IMR-90 (cell line): ENCODE measurements around the gene CYP19A1. TPM values are rescaled to one million over a fixed set of nuclear protein-coding genes. Genes with fewer than 3 reads are reported as not detected.

Experiments used
- ATAC-seq: fragments of 200-7000 bp; cut with Tn5 transposase; 2 replicates; pipeline ENCODE4 v1.9.1; 2020; ENCODE audit warnings: low read depth, mild to moderate bottlenecking, moderate library complexity
- BruUV-seq: library from RNA; stranded (reverse); fragments of 400-500 nt; replicated peaks from 2 replicates; lab custom pipeline; 2021; lab: Mats Ljungman, UMichigan
- CTCF ChIA-PET: fragments of 300-600 bp; formaldehyde crosslinking; extraction: SDS; loops from one replicate; lab custom pipeline; 2021; ENCODE audit warnings: antibody characterized with exemption; lab: Yijun Ruan, JAX
- POLR2A ChIA-PET: fragments of 300-600 bp; sonication (Branson Sonifier 250); formaldehyde crosslinking; loops from one replicate; lab custom pipeline; 2022; ENCODE audit warnings: antibody characterized with exemption; ENCODE audit not compliant: unreplicated experiment; lab: Charles Lee
- DNase-seq: peaks from one replicate; pipeline ENCODE4 v3.0.0; 2013
- H2AFZ ChIP-seq: replicated peaks from 2 replicates; pipeline ENCODE3; 2013; ENCODE audit warnings: low read length, mild to moderate bottlenecking; ENCODE audit not compliant: poor library complexity
- H2AK5ac ChIP-seq: 2 replicates; pipeline ENCODE4 v1.6.1; 2013; ENCODE audit warnings: low read depth, low read length, inconsistent platforms
- H2AK9ac ChIP-seq: replicated peaks from 2 replicates; pipeline ENCODE3; 2013; ENCODE audit warnings: mild to moderate bottlenecking, low read depth, low read length, moderate library complexity; ENCODE audit not compliant: poor library complexity
- H2BK120ac ChIP-seq: 2 replicates; pipeline ENCODE4 v1.6.1; 2013; ENCODE audit warnings: low read depth, low read length, inconsistent platforms
- H2BK15ac ChIP-seq: 3 replicates; pipeline ENCODE4 v1.6.1; 2013; ENCODE audit warnings: low read depth, low read length, inconsistent platforms
- H2BK20ac ChIP-seq: 2 replicates; pipeline ENCODE4 v1.6.1; 2013; ENCODE audit warnings: low read depth, mild to moderate bottlenecking, inconsistent platforms, low read length, moderate library complexity
- H2BK5ac ChIP-seq: 2 replicates; pipeline ENCODE4 v1.6.1; 2013; ENCODE audit warnings: mild to moderate bottlenecking, low read depth, low read length, inconsistent platforms; ENCODE audit not compliant: poor library complexity, severe bottlenecking
- H3K14ac ChIP-seq: replicated peaks from 2 replicates; pipeline ENCODE4 v1.6.1; 2013; ENCODE audit warnings: low read depth, low read length, inconsistent platforms
- H3K18ac ChIP-seq: 2 replicates; pipeline ENCODE4 v1.6.1; 2013; ENCODE audit warnings: low read depth, low read length, control low read depth
- H3K23ac ChIP-seq: 2 replicates; pipeline ENCODE4 v1.6.1; 2013; ENCODE audit warnings: low read depth, low read length, inconsistent platforms
- H3K27ac ChIP-seq: 2 replicates; pipeline ENCODE4 v1.5.1; 2013; ENCODE audit warnings: mild to moderate bottlenecking, control low read depth, low read length; ENCODE audit not compliant: insufficient read depth
- H3K27me3 ChIP-seq: 2 replicates; pipeline ENCODE4 v1.6.1; 2013; ENCODE audit warnings: low read length; ENCODE audit not compliant: control insufficient read depth, insufficient read depth
- H3K36me3 ChIP-seq: 2 replicates; pipeline ENCODE4 v1.6.1; 2013; ENCODE audit warnings: low read length, mixed read lengths; ENCODE audit not compliant: control insufficient read depth, insufficient read depth
- H3K4ac ChIP-seq: 2 replicates; pipeline ENCODE4 v1.6.1; 2013; ENCODE audit warnings: low read depth, low read length, inconsistent platforms
- H3K4me1 ChIP-seq: 2 replicates; pipeline ENCODE4 v1.6.1; 2013; ENCODE audit warnings: low read length, mixed read lengths; ENCODE audit not compliant: control insufficient read depth, insufficient read depth
- H3K4me2 ChIP-seq: 2 replicates; pipeline ENCODE4 v1.6.1; 2013; ENCODE audit warnings: low read depth, mild to moderate bottlenecking, control low read depth, low read length, moderate library complexity
- H3K4me3 ChIP-seq: 2 replicates; pipeline ENCODE4 v1.5.1; 2013; ENCODE audit warnings: low read depth, mild to moderate bottlenecking, control low read depth, low read length, moderate library complexity; ENCODE audit not compliant: insufficient read depth
- H3K56ac ChIP-seq: 2 replicates; pipeline ENCODE4 v1.6.1; 2013; ENCODE audit warnings: low read length, inconsistent platforms; ENCODE audit not compliant: insufficient read depth; ENCODE audit errors: extremely low read depth
- H3K79me1 ChIP-seq, 2 experiments: 2 replicates each; pipeline ENCODE4 v1.6.1; 2013; ENCODE audit warnings: low read length in 2 of 2, inconsistent platforms in 1 of 2, low read depth in 1 of 2
- H3K9ac ChIP-seq: 2 replicates; pipeline ENCODE4 v1.6.1; 2013; ENCODE audit warnings: low read depth, low read length, control low read depth
- H3K9me1 ChIP-seq: 2 replicates; pipeline ENCODE4 v1.6.1; 2013; ENCODE audit warnings: low read length, inconsistent platforms; ENCODE audit not compliant: insufficient read depth
- H3K9me3 ChIP-seq: 2 replicates; pipeline ENCODE4 v1.6.1; 2013; ENCODE audit warnings: low read length; ENCODE audit not compliant: control insufficient read depth, insufficient read depth
- H4K20me1 ChIP-seq: 2 replicates; pipeline ENCODE4 v1.6.1; 2013; ENCODE audit warnings: low read length, inconsistent platforms; ENCODE audit not compliant: insufficient read depth
- H4K5ac ChIP-seq: 2 replicates; pipeline ENCODE4 v1.6.1; 2013; ENCODE audit warnings: mild to moderate bottlenecking, low read depth, low read length, control low read depth
- H4K8ac ChIP-seq, 2 experiments: 2 replicates each; pipeline ENCODE4 v1.6.1; 2013; ENCODE audit warnings: low read depth in 2 of 2, low read length in 2 of 2, control low read depth in 1 of 2, inconsistent platforms in 1 of 2
- H4K91ac ChIP-seq: 2 replicates; pipeline ENCODE4 v1.6.1; 2013; ENCODE audit warnings: low read depth, low read length, inconsistent platforms; ENCODE audit not compliant: insufficient read depth
- BHLHE40 ChIP-seq: fragments of 150-350 bp; IDR thresholded peaks from 2 replicates; pipeline ENCODE4 v1.6.1; 2016; ENCODE audit warnings: mild to moderate bottlenecking, low read depth, low read length
- CEBPB ChIP-seq: IDR thresholded peaks from 2 replicates; pipeline ENCODE4 v1.6.1; 2012; ENCODE audit warnings: low read depth, low read length, improper control_type of control experiment
- CHD1 ChIP-seq: IDR thresholded peaks from 2 replicates; pipeline ENCODE4 v1.6.1; 2012; ENCODE audit warnings: low read depth, low read length, improper control_type of control experiment
- CTCF ChIP-seq: conservative IDR thresholded peaks from 2 replicates; pipeline ENCODE4 v1.5.1; 2012; ENCODE audit warnings: mild to moderate bottlenecking, low read depth, low read length, improper control_type of control experiment
- ELK1 ChIP-seq: fragments of 150-350 bp; IDR thresholded peaks from 2 replicates; pipeline ENCODE4 v1.6.1; 2016; ENCODE audit warnings: low read depth, mild to moderate bottlenecking, low read length, moderate library complexity, borderline replicate concordance
- FOS ChIP-seq: fragments of 150-350 bp; IDR thresholded peaks from 2 replicates; pipeline ENCODE4 v1.6.1; 2016; ENCODE audit warnings: low read depth, low read length
- MAFK ChIP-seq: IDR thresholded peaks from 2 replicates; pipeline ENCODE4 v1.6.1; 2012; ENCODE audit warnings: low read depth, low read length, improper control_type of control experiment
- MAZ ChIP-seq: IDR thresholded peaks from 2 replicates; pipeline ENCODE4 v1.6.1; 2012; ENCODE audit warnings: low read depth, mild to moderate bottlenecking, low read length, improper control_type of control experiment, moderate library complexity, borderline replicate concordance
- MXI1 ChIP-seq: IDR thresholded peaks from 2 replicates; pipeline ENCODE4 v1.6.1; 2012; ENCODE audit warnings: low read depth, mild to moderate bottlenecking, low read length, moderate library complexity, borderline replicate concordance
- NFE2L2 ChIP-seq: fragments of 150-350 bp; IDR thresholded peaks from 2 replicates; pipeline ENCODE4 v1.6.1; 2016; ENCODE audit warnings: low read depth, mild to moderate bottlenecking, low read length
- POLR2A ChIP-seq: IDR thresholded peaks from 2 replicates; pipeline ENCODE4 v1.6.1; 2012; ENCODE audit warnings: mild to moderate bottlenecking, low read depth, low read length
- RAD21 ChIP-seq: IDR thresholded peaks from 2 replicates; pipeline ENCODE4 v1.6.1; 2012; ENCODE audit warnings: low read length, improper control_type of control experiment
- RCOR1 ChIP-seq: IDR thresholded peaks from 2 replicates; pipeline ENCODE4 v1.6.1; 2012; ENCODE audit warnings: mild to moderate bottlenecking, low read length, improper control_type of control experiment; ENCODE audit not compliant: insufficient replicate concordance
- RFX5 ChIP-seq: IDR thresholded peaks from 2 replicates; pipeline ENCODE4 v1.8.0; 2012; ENCODE audit warnings: low read depth, mild to moderate bottlenecking, low read length, moderate library complexity
- SMC3 ChIP-seq: fragments of 150-350 bp; IDR thresholded peaks from 2 replicates; pipeline ENCODE4 v1.6.1; 2016; ENCODE audit warnings: low read depth, mild to moderate bottlenecking, antibody characterized with exemption, low read length, moderate library complexity
- USF2 ChIP-seq: fragments of 150-350 bp; IDR thresholded peaks from 2 replicates; pipeline ENCODE4 v1.6.1; 2017; ENCODE audit warnings: mild to moderate bottlenecking, antibody characterized with exemption, low read length, low read depth
- WGBS, 2 experiments: methylation state at CpG; one replicate each; pipeline versions ENCODE4 v1.1.5 to v1.1.7; 2013; ENCODE audit warnings: missing lambda C conversion rate in 2 of 2; ENCODE audit not compliant: insufficient read length in 1 of 2; ENCODE audit errors: extremely low coverage in 2 of 2; 5-methylcytosine and 5-hydroxymethylcytosine counted together
- dilution Hi-C: fragments of 300-500 bp; cut with HindIII; formaldehyde crosslinking; loops from one replicate; pipeline ENCODE4 v1.14.3; 2018; ENCODE audit warnings: low sequenced_read_pairs; ENCODE audit not compliant: unreplicated experiment
- in situ Hi-C: fragments of 300-500 bp; cut with MboI; formaldehyde crosslinking; loops from 3 replicates; pipeline ENCODE4 v1.14.3; 2019; ENCODE audit warnings: low sequenced_read_pairs, inconsistent platforms, mixed read lengths
- intact Hi-C: fragments of 100-400 bp; cut with micrococcal nuclease; formaldehyde crosslinking; loops from 2 replicates; pipeline ENCODE4 v1.10.0; 2022
- polyA plus RNA-seq, 3 experiments: library from polyadenylated mRNA; depleted of rRNA; stranded (reverse); fragments of >200 nt; gene quantifications; 2 replicates each; pipeline ENCODE4 v1.2.3, GENCODE V29; 2012; ENCODE audit warnings: low replicate concordance in 1 of 3
- total RNA-seq: library from RNA; depleted of rRNA; stranded (reverse); fragments of >200 nt; gene quantifications from 2 replicates; pipeline ENCODE4 v1.2.3, GENCODE V29; 2012

Gene CYP19A1
- total and polyA plus RNA-seq, 2 of the 4 experiments (the other 2 are of a cell fraction) = not detected

- no peak overlapping the region for H2AFZ ChIP-seq
- no peak overlapping the region for H3K18ac ChIP-seq
- H3K23ac ChIP-seq = no peak overlapping the region
- H3K56ac ChIP-seq = no peak overlapping the region
- H3K9me1 ChIP-seq = no peaks in the 10 kb centered on the region
- no peak overlapping the region for H2BK120ac ChIP-seq
- no peak overlapping the region for H3K9ac ChIP-seq
- H3K14ac ChIP-seq = no peak overlapping the region
- DNase-seq (no peak), ATAC-seq (peak; percentile 29; the same call in 1 of the 2 replicates)
- H3K79me1 ChIP-seq = no peaks in the 10 kb centered on the region
- in situ Hi-C loops (no loop called here), dilution Hi-C loops (no loop called here), intact Hi-C loops (no loop called here)
- CTCF ChIA-PET = interaction anchor here (1.4 kb wide), 1 partner anchor 11 kb away, joined by 4 read pairs; no protein-coding TSS in a partner anchor
- no peak overlapping the region for H3K4me2 ChIP-seq
- TF ChIP-seq CEBPB = no peak
- no peak for TF ChIP-seq MAFK
- TF ChIP-seq POLR2A = no peak
- TF ChIP-seq CTCF = no peak
- no peak for TF ChIP-seq ELK1
- no peak for TF ChIP-seq RFX5
- TF ChIP-seq MAZ = no peak
- TF ChIP-seq MXI1 = no peak
- no peak for TF ChIP-seq NFE2L2
- TF ChIP-seq CHD1 = no peak
- no peak for TF ChIP-seq FOS
- no peak for TF ChIP-seq RAD21
- no peak for TF ChIP-seq USF2
- no peak for TF ChIP-seq BHLHE40
- no peak for TF ChIP-seq SMC3
- TF ChIP-seq RCOR1 = no peak
- H2AK9ac ChIP-seq = no peak overlapping the region
- H2AK5ac ChIP-seq = no peak overlapping the region
- no TSS peak for BruUV-seq
- H4K20me1 ChIP-seq = no peaks in the 10 kb centered on the region
- no peak overlapping the region for H4K8ac ChIP-seq
- H3K4ac ChIP-seq = no peak overlapping the region
- no peak overlapping the region for H4K91ac ChIP-seq
- no peak overlapping the region for H3K4me3 ChIP-seq
- H3K27ac ChIP-seq = no peak overlapping the region
- H3K27me3 ChIP-seq = peaks cover 17% of the 10 kb centered on the region
- no peaks in the 10 kb centered on the region for H3K9me3 ChIP-seq
- 86% methylated on average over 1 of the region's 1 CpG; no CpG with 5 or more reads in 1 of the 2 experiments for WGBS, 2 experiments
- no peak overlapping the region for H2BK5ac ChIP-seq
- POLR2A ChIA-PET = no interaction called here
- no peak overlapping the region; the same call in 1 of the 2 replicates for H4K5ac ChIP-seq
- no peaks in the 10 kb centered on the region for H3K36me3 ChIP-seq
- no peak overlapping the region for H2BK20ac ChIP-seq
- peaks cover 4% of the 10 kb centered on the region; the same call in 1 of the 2 replicates for H3K4me1 ChIP-seq
- no peak overlapping the region for H2BK15ac ChIP-seq
These were observed 15.6 kb downstream of the CYP19A1 start for GRCh38 chr15:51322621-51323296.
